Endothelial cell of umbilical vein (primary cell): ENCODE results near the gene KRTAP10-7. TPM values are rescaled to one million over a fixed set of nuclear protein-coding genes. Genes with fewer than 3 reads are reported as not detected.

ENCODE experiments used
- BruUV-seq: library from RNA; stranded (reverse); fragments of 400-500 nt; replicated peaks from 2 replicates; lab custom pipeline; 2021; lab: Mats Ljungman, UMichigan
- CTCF ChIA-PET: fragments of 300-600, 350-600 bp; sonication (Branson Sonifier 250); formaldehyde crosslinking; loops from one replicate; lab custom pipeline; 2021; ENCODE audit warnings: antibody characterized with exemption, inconsistent platforms; lab: Charles Lee
- POLR2A ChIA-PET: fragments of 300-600, 350-600 bp; sonication (Branson Sonifier 250); formaldehyde crosslinking; loops from one replicate; lab custom pipeline; 2021; ENCODE audit warnings: antibody characterized with exemption, inconsistent platforms; lab: Charles Lee
- DNase-seq: peaks from one replicate; pipeline ENCODE4 v3.0.0-alpha.2; 2011; ENCODE audit warnings: low read depth, low spot score
- FAIRE-seq: peaks from 2 replicates; lab custom pipeline; 2011; peaks lifted over from hg19 to GRCh38; lab: Jason Lieb, UNC
- H2AFZ ChIP-seq: 2 replicates; pipeline ENCODE4 v1.6.0; 2012; ENCODE audit warnings: low read depth, low read length, control low read depth, inconsistent platforms
- H3K27ac ChIP-seq: 2 replicates; pipeline ENCODE4 v1.5.1; 2011; ENCODE audit warnings: low read depth, mild to moderate bottlenecking, control low read depth, low read length, moderate library complexity; ENCODE audit not compliant: insufficient read depth
- H3K27me3 ChIP-seq, 2 experiments: 2 replicates each; pipeline versions ENCODE4 v1.6.0 to v1.6.1; 2011; ENCODE audit warnings: low read length in 2 of 2, mixed read lengths in 1 of 2; ENCODE audit not compliant: control insufficient read depth in 2 of 2, insufficient read depth in 2 of 2
- H3K36me3 ChIP-seq, 2 experiments: 2 replicates in 1 of 2; 3 replicates in 1 of 2; pipeline ENCODE4 v1.5.1; 2011; ENCODE audit warnings: low read length in 2 of 2, mild to moderate bottlenecking in 1 of 2, moderate library complexity in 1 of 2; ENCODE audit not compliant: control insufficient read depth in 2 of 2, insufficient read depth in 2 of 2; ENCODE audit errors: extremely low read depth in 1 of 2
- H3K4me1 ChIP-seq: 3 replicates; pipeline ENCODE4 v1.5.1; 2011; ENCODE audit warnings: mild to moderate bottlenecking, low read length; ENCODE audit not compliant: control insufficient read depth, insufficient read depth; ENCODE audit errors: extremely low read depth
- H3K4me2 ChIP-seq: 2 replicates; pipeline ENCODE4 v1.6.1; 2011; ENCODE audit warnings: low read length, control low read depth, mixed read lengths; ENCODE audit not compliant: insufficient read depth
- H3K4me3 ChIP-seq, 3 experiments: fragments of 200-600 bp in 1 of 3; sonication (generic), shearing (Covaris generic) in 1 of 3; replicated peaks in 1 of 3; 2 replicates each; pipeline ENCODE4 v1.5.1; 2011 to 2016; ENCODE audit warnings: control low read depth in 3 of 3, low read length in 3 of 3, mild to moderate bottlenecking in 2 of 3, inconsistent platforms in 1 of 3, low read depth in 1 of 3, moderate library complexity in 1 of 3; ENCODE audit not compliant: insufficient read depth in 1 of 3
- H3K79me2 ChIP-seq: 2 replicates; pipeline ENCODE4 v1.6.0; 2012; ENCODE audit warnings: low read length, inconsistent platforms; ENCODE audit not compliant: control insufficient read depth, insufficient read depth
- H3K9ac ChIP-seq: replicated peaks from 2 replicates; pipeline ENCODE3; 2011; ENCODE audit warnings: low read length, control low read depth; ENCODE audit not compliant: insufficient read depth; ENCODE audit errors: extremely low read depth
- H3K9me1 ChIP-seq: replicated peaks from 3 replicates; pipeline ENCODE4 v1.6.0; 2011; ENCODE audit warnings: mild to moderate bottlenecking, low read length; ENCODE audit not compliant: control insufficient read depth, insufficient read depth; ENCODE audit errors: extremely low read depth
- H3K9me3 ChIP-seq: replicated peaks from 2 replicates; pipeline ENCODE4 v1.5.1; 2012; ENCODE audit warnings: low read length, inconsistent platforms; ENCODE audit not compliant: control insufficient read depth, insufficient read depth
- H4K20me1 ChIP-seq: replicated peaks from 2 replicates; pipeline ENCODE3; 2011; ENCODE audit warnings: mild to moderate bottlenecking, low read length; ENCODE audit not compliant: control insufficient read depth, insufficient read depth; ENCODE audit errors: extremely low read depth
- EZH2 ChIP-seq: IDR thresholded peaks from 2 replicates; pipeline ENCODE4 v1.6.1; 2012; ENCODE audit warnings: borderline replicate concordance, low read depth, mild to moderate bottlenecking, moderate library complexity, low read length, inconsistent platforms; ENCODE audit not compliant: severe bottlenecking
- FOS ChIP-seq: IDR thresholded peaks from 2 replicates; pipeline ENCODE4 v1.6.1; 2011; ENCODE audit warnings: mild to moderate bottlenecking, low read length, moderate library complexity, borderline replicate concordance; ENCODE audit not compliant: insufficient read depth
- GATA2 ChIP-seq: IDR thresholded peaks from 2 replicates; pipeline ENCODE4 v1.7.0; 2011; ENCODE audit warnings: low read depth, mild to moderate bottlenecking, moderate library complexity, mixed read lengths, low read length; ENCODE audit not compliant: insufficient read length, insufficient read depth
- JUN ChIP-seq: IDR thresholded peaks from 2 replicates; pipeline ENCODE4 v1.6.1; 2011; ENCODE audit warnings: borderline replicate concordance, low read depth; ENCODE audit not compliant: insufficient read length, insufficient read depth
- MYC ChIP-seq: IDR thresholded peaks from one replicate; pipeline ENCODE4 v1.6.1; 2011; ENCODE audit warnings: mild to moderate bottlenecking, low read depth, low read length
- POLR2AphosphoS5 ChIP-seq: IDR thresholded peaks from 2 replicates; pipeline ENCODE4 v1.6.1; 2012; ENCODE audit warnings: low read depth, mild to moderate bottlenecking, control low read depth, low read length, moderate library complexity; ENCODE audit not compliant: insufficient read depth
- dilution Hi-C: fragments of 300-500 bp; cut with MboI; formaldehyde crosslinking; loops from one replicate; pipeline ENCODE4 v1.15.0; 2019; ENCODE audit warnings: low sequenced_read_pairs; ENCODE audit not compliant: extremely low pct_ligation_motif_present
- intact Hi-C: fragments of 100-400 bp; cut with micrococcal nuclease; formaldehyde crosslinking; loops from one replicate; pipeline ENCODE4 v1.10.0; 2022
- polyA plus RNA-seq, 4 experiments: library from polyadenylated mRNA; depleted of rRNA in 3 of 4; stranded (reverse) in 3 of 4; unstranded in 1 of 4; fragments of >200 nt; gene quantifications; 2 replicates each; pipeline versions ENCODE4 v1.2.1 to v1.2.3, GENCODE V29; 2011 to 2012; ENCODE audit warnings: missing spikeins in 1 of 4
- total RNA-seq: library from RNA; stranded (reverse); gene quantifications from 2 replicates; pipeline ENCODE4 v1.2.3, GENCODE V29; 2021
- TF ChIP-seq, protein P1 (sequence below), 2 donors: IDR thresholded peaks; 1 replicate in 1 of 2; 2 replicates in 1 of 2; pipeline ENCODE4 v1.5.1; 2011; ENCODE audit warnings: low read length in 2 of 2, mild to moderate bottlenecking in 2 of 2, moderate library complexity in 2 of 2, control low read depth in 1 of 2, inconsistent platforms in 1 of 2, low read depth in 1 of 2; ENCODE audit not compliant: insufficient read depth in 1 of 2; ENCODE audit errors: extremely low read depth in 1 of 2
- TF ChIP-seq, protein P2 (sequence below): IDR thresholded peaks from 2 replicates; pipeline ENCODE4 v1.6.1; 2011; ENCODE audit not compliant: insufficient read depth, insufficient read length

The KRTAP10-7 gene
- total and polyA plus RNA-seq, 2 donors (not counting 3 experiments of a cell fraction or from before 2014, with no cell fraction given): not detected

DNA sequence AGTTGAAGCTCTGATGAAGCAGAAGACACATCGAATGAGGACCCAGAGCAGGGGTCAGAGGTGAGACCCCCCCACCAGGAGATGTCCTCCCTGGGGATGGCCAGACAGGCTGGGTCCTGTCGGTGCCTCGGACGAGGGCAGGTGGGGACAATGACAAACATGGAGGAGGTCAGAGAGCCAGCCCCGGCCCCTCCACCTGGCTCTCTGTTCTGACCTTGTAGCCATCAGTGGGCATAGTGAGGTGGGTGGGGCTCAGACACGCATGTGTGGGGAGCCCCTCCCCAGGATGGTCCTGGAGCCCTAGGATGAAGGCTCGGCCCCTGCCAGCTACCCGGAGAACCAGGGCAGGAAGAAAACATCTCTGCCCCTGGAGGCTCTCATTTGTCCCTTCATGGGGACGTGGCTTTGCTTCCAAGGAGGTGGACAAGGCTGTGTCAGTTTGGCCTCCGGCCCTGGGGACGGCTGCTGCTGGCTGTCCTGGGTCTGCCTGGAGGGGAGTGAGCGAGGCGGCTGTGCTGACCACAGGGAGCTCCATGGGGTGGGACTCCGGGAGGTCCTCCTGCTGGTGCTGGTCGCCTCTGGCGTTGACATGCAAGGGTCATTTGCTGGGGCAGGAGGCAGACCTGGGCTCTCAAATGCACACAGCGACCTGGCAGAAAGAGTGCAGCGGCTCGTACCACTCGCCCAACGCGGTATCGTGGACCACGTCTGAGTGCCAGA lies 10.7 kb upstream of the KRTAP10-7 start:
- H3K4me2 ChIP-seq: no peak overlapping the region
- no peaks in the 10 kb centered on the region for H3K36me3 ChIP-seq
- H3K4me3 ChIP-seq: no peak overlapping the region
- H3K9ac ChIP-seq: no peak overlapping the region
- intact Hi-C loops: no loop called here
- DNase-seq (no peak), FAIRE-seq (no peak)
- no peak overlapping the region for H3K27ac ChIP-seq
- POLR2A ChIA-PET: no interaction called here
- no peaks in the 10 kb centered on the region for H3K4me1 ChIP-seq
- CTCF ChIA-PET: no interaction called here
- H3K9me1 ChIP-seq: no peaks in the 10 kb centered on the region
- H3K27me3 ChIP-seq: peaks cover 3 to 4% of the 10 kb centered on the region in 2 experiments
- dilution Hi-C loops: no loop called here
- H3K79me2 ChIP-seq: no peaks in the 10 kb centered on the region
- no TSS peak for BruUV-seq
- H3K9me3 ChIP-seq: no peaks in the 10 kb centered on the region
- TF ChIP-seq GATA2 (no peak), POLR2AphosphoS5 (no peak), JUN (no peak), EZH2 (no peak), FOS (no peak), MYC (no peak)
- TF ChIP-seq, protein P1, sequence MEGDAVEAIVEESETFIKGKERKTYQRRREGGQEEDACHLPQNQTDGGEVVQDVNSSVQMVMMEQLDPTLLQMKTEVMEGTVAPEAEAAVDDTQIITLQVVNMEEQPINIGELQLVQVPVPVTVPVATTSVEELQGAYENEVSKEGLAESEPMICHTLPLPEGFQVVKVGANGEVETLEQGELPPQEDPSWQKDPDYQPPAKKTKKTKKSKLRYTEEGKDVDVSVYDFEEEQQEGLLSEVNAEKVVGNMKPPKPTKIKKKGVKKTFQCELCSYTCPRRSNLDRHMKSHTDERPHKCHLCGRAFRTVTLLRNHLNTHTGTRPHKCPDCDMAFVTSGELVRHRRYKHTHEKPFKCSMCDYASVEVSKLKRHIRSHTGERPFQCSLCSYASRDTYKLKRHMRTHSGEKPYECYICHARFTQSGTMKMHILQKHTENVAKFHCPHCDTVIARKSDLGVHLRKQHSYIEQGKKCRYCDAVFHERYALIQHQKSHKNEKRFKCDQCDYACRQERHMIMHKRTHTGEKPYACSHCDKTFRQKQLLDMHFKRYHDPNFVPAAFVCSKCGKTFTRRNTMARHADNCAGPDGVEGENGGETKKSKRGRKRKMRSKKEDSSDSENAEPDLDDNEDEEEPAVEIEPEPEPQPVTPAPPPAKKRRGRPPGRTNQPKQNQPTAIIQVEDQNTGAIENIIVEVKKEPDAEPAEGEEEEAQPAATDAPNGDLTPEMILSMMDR (IDR thresholded peaks at IDR 0.05; ENCODE audit: extremely low read depth in 1 of 2, insufficient read depth in 1 of 2, low read depth in 1 of 2, low read length in 2 of 2): no peak
- TF ChIP-seq, protein P2, sequence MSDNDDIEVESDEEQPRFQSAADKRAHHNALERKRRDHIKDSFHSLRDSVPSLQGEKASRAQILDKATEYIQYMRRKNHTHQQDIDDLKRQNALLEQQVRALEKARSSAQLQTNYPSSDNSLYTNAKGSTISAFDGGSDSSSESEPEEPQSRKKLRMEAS: no peak
- H2AFZ ChIP-seq: no peak overlapping the region
- H4K20me1 ChIP-seq: no peaks in the 10 kb centered on the region
